ENCODE results near the gene SHISA9.
"Not testable (repeated sequence)": the region's sequence is repeated elsewhere in the genome, so short reads cannot be mapped to it uniquely, and the experiment has no call there.

Gene SHISA9

GRCh38 chr16:12900599-12901203, 697 bp upstream of the SHISA9 start:
- no peak for DNase-seq

GRCh38 chr16:12901204-12901596, 198 bp upstream of the SHISA9 start:
- DNase-seq = no peak

GRCh38 chr16:12902511-12903372, 1.3 kb downstream of the SHISA9 start:
- DNase-seq = no peak

- DNase-seq = no peak
Measured at GRCh38 chr16:12903407-12904328, 2.3 kb downstream of the SHISA9 start.

GRCh38 chr16:12904329-12904671, 2.9 kb downstream of the SHISA9 start:
- DNase-seq = no peak

GRCh38 chr16:12906271-12906670, 4.9 kb downstream of the SHISA9 start:
- no peak for DNase-seq

- no peak for DNase-seq
Measured at GRCh38 chr16:12906765-12907516, 5.5 kb downstream of the SHISA9 start.

- no peak for DNase-seq
Measured at GRCh38 chr16:12907670-12908233, 6.4 kb downstream of the SHISA9 start.

GRCh38 chr16:12917246-12917645, 15.8 kb downstream of the SHISA9 start:
- no peak for DNase-seq

GRCh38 chr16:12917653-12918052, 16.3 kb downstream of the SHISA9 start:
- no peak for DNase-seq

- DNase-seq = no peak
Measured at GRCh38 chr16:12920739-12921138, 19.3 kb downstream of the SHISA9 start.

GRCh38 chr16:12923640-12924039, 22.2 kb downstream of the SHISA9 start:
- DNase-seq = not testable (repeated sequence)

- no peak for DNase-seq
Measured at GRCh38 chr16:12925026-12925800, 23.8 kb downstream of the SHISA9 start.

- no peak for DNase-seq
Measured at GRCh38 chr16:12927591-12927990, 26.2 kb downstream of the SHISA9 start.

GRCh38 chr16:12930881-12931280, 29.5 kb downstream of the SHISA9 start:
- DNase-seq = no peak

- no peak for DNase-seq
Measured at GRCh38 chr16:12936391-12936790, 35.0 kb downstream of the SHISA9 start.

GRCh38 chr16:12941896-12942295, 40.5 kb downstream of the SHISA9 start:
- DNase-seq = no peak

GRCh38 chr16:12942861-12943260, 41.5 kb downstream of the SHISA9 start:
- DNase-seq = no peak

GRCh38 chr16:12944300-12944699, 42.9 kb downstream of the SHISA9 start:
- DNase-seq = no peak

GRCh38 chr16:12951392-12951791, 50.0 kb downstream of the SHISA9 start:
- no peak for DNase-seq

- no peak for DNase-seq
Measured at GRCh38 chr16:12951976-12952375, 50.6 kb downstream of the SHISA9 start.

- DNase-seq = no peak
Measured at GRCh38 chr16:12958366-12958765, 57.0 kb downstream of the SHISA9 start.
